ELR (cell line): ENCODE measurements around the gene IGF2R.
"Not testable (repeated sequence)": the region's sequence is repeated elsewhere in the genome, so short reads cannot be mapped to it uniquely, and the experiment has no call there.

Experiments
- DNase-seq: peaks from one replicate; pipeline ENCODE4 v3.0.0-alpha.2; 2015; ENCODE audit warnings: low read depth

The IGF2R gene

GRCh38 chr6:160076009-160076408 is 107.1 kb downstream of the IGF2R start:
- no peak for DNase-seq

- DNase-seq = no peak
Observed at GRCh38 chr6:160077024-160077423, 108.1 kb downstream of the IGF2R start.

- peak; percentile 44 for DNase-seq
Observed at GRCh38 chr6:160077526-160077925, 108.6 kb downstream of the IGF2R start.

- no peak for DNase-seq
Observed at GRCh38 chr6:160078883-160079685, 110.2 kb downstream of the IGF2R start.

GRCh38 chr6:160079686-160080043 is 110.8 kb downstream of the IGF2R start:
- DNase-seq = no peak

GRCh38 chr6:160080097-160080496 is 111.2 kb downstream of the IGF2R start:
- DNase-seq = no peak

- DNase-seq = no peak
Observed at GRCh38 chr6:160081398-160081797, 112.5 kb downstream of the IGF2R start.

- DNase-seq = no peak
Observed at GRCh38 chr6:160082627-160083026, 113.7 kb downstream of the IGF2R start.

- no peak for DNase-seq
Observed at GRCh38 chr6:160084198-160084776, 115.4 kb downstream of the IGF2R start.

GRCh38 chr6:160085226-160085625 is 116.3 kb downstream of the IGF2R start:
- DNase-seq = no peak

- no peak for DNase-seq
Observed at GRCh38 chr6:160085713-160086505, 117.0 kb downstream of the IGF2R start.

GRCh38 chr6:160086754-160087153 is 117.9 kb downstream of the IGF2R start:
- no peak for DNase-seq

- DNase-seq = peak; percentile 91
Observed at GRCh38 chr6:160088069-160088783, 119.3 kb downstream of the IGF2R start.

GRCh38 chr6:160088784-160089533 is 120.1 kb downstream of the IGF2R start:
- no peak for DNase-seq

- no peak for DNase-seq
Observed at GRCh38 chr6:160089534-160089897, 120.6 kb downstream of the IGF2R start.

GRCh38 chr6:160090442-160091239 is 121.8 kb downstream of the IGF2R start:
- DNase-seq = not testable (repeated sequence)

GRCh38 chr6:160092176-160092575 is 123.3 kb downstream of the IGF2R start:
- DNase-seq = not testable (repeated sequence)

GRCh38 chr6:160092602-160093001 is 123.7 kb downstream of the IGF2R start:
- no peak for DNase-seq

GRCh38 chr6:160093061-160093460 is 124.2 kb downstream of the IGF2R start:
- DNase-seq = no peak

- DNase-seq = no peak
Observed at GRCh38 chr6:160093946-160094345, 125.1 kb downstream of the IGF2R start.
